ENCODE data around the gene TBL3. TPM values are rescaled to one million over a fixed set of nuclear protein-coding genes. Genes with fewer than 3 reads are reported as not detected.

The TBL3 gene
- 63.5 TPM for polyA plus RNA-seq (2012; ENCODE audit: insufficient read length, low read depth)

DNA sequence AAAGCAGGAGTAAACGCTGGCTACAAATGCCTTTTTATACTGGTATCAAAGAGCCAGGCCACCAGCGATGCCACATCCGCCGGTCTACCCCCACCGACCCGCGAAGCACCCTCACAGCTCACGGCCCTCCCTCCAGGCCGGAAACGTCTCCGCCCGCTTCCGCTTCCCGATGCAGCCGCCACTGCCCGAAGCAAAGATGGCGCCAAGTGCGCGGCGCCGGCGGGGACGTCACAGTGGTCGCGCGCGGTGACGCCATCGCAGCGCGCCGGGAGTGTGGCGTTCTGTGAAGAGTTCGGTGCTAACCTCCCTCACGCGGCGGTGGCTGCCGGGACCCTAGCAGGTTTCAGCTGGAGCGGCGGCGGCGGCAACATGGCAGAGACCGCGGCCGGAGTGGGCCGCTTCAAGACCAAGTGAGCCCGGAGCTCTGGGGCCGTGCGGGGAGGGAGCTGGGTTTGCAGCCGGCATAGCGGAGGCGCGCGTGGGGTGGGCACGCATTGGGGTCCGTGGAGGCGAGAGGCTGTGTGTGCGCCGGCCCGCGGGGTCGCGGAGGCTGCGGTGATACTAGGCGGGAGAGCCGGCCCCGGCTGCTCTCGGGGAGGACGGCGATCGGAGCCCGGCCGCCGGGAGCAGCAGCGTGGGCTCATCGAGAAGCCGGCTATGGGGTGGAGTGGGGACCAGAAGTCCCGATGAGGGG lies at the start of gene TBL3:
TSS of gene TBL3 (plus strand) at position 258 of the 694 bp plus-strand sequence. CDS start at position 370, 112 bp downstream.
- TF ChIP-seq FOXP2 (optimal IDR thresholded peaks at IDR 0.05; ENCODE audit: borderline replicate concordance, extremely low read depth, extremely low read length, insufficient read depth), result peak; percentile 99
- peak; percentile 81 for TF ChIP-seq POLR2AphosphoS5 (IDR thresholded peaks at IDR 0.05; ENCODE audit: low read depth, low read length)
- TF ChIP-seq, protein P1, sequence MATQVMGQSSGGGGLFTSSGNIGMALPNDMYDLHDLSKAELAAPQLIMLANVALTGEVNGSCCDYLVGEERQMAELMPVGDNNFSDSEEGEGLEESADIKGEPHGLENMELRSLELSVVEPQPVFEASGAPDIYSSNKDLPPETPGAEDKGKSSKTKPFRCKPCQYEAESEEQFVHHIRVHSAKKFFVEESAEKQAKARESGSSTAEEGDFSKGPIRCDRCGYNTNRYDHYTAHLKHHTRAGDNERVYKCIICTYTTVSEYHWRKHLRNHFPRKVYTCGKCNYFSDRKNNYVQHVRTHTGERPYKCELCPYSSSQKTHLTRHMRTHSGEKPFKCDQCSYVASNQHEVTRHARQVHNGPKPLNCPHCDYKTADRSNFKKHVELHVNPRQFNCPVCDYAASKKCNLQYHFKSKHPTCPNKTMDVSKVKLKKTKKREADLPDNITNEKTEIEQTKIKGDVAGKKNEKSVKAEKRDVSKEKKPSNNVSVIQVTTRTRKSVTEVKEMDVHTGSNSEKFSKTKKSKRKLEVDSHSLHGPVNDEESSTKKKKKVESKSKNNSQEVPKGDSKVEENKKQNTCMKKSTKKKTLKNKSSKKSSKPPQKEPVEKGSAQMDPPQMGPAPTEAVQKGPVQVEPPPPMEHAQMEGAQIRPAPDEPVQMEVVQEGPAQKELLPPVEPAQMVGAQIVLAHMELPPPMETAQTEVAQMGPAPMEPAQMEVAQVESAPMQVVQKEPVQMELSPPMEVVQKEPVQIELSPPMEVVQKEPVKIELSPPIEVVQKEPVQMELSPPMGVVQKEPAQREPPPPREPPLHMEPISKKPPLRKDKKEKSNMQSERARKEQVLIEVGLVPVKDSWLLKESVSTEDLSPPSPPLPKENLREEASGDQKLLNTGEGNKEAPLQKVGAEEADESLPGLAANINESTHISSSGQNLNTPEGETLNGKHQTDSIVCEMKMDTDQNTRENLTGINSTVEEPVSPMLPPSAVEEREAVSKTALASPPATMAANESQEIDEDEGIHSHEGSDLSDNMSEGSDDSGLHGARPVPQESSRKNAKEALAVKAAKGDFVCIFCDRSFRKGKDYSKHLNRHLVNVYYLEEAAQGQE (IDR thresholded peaks at IDR 0.05; ENCODE audit: insufficient read depth in 1 of 2, low read depth in 2 of 2, low read length in 2 of 2), result peak in 1 of 2 experiments; percentile 29; a peak in 1 of 4 replicates
- no peak for TF ChIP-seq SIN3A (IDR thresholded peaks at IDR 0.05; ENCODE audit: borderline replicate concordance, insufficient read depth, low read length)
- peak; percentile 80; the same call in 1 of the 2 replicates for TF ChIP-seq TAF1 (IDR thresholded peaks at IDR 0.05; ENCODE audit: borderline replicate concordance, insufficient read depth, low read length)

DNA sequence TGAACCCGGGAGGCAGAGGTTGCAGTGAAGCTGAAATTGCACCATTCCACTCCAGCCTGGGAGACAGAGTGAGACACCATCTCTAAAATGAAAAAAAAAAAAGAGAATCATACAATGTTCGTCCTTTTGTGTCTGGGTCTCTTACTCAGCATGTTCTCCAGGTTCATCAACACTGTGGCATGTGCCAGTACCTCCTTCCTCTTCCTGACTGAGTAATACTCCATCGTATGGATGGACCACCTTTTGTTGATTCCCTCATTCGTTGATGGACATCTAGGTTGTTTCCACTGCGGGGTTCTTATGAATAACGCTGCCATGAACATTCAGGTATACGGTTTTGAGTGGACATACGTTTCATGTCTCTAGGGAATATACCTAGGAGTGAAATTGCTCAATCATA lies 49.5 kb upstream of the TBL3 start:
- no peak for TF ChIP-seq POLR2AphosphoS5 (IDR thresholded peaks at IDR 0.05; ENCODE audit: low read depth, low read length)
- no peak for TF ChIP-seq FOXP2 (optimal IDR thresholded peaks at IDR 0.05; ENCODE audit: borderline replicate concordance, extremely low read depth, extremely low read length, insufficient read depth)
- TF ChIP-seq, protein P1 (IDR thresholded peaks at IDR 0.05; ENCODE audit: insufficient read depth in 1 of 2, low read depth in 2 of 2, low read length in 2 of 2), result no peak
- TF ChIP-seq TAF1 (IDR thresholded peaks at IDR 0.05; ENCODE audit: borderline replicate concordance, insufficient read depth, low read length), result no peak
- no peak for TF ChIP-seq SIN3A (IDR thresholded peaks at IDR 0.05; ENCODE audit: borderline replicate concordance, insufficient read depth, low read length)

GRCh38 chr16:1923299-1924034 lies 48.4 kb upstream of the TBL3 start:
- TF ChIP-seq, protein P1 (IDR thresholded peaks at IDR 0.05; ENCODE audit: insufficient read depth in 1 of 2, low read depth in 2 of 2, low read length in 2 of 2), result no peak
- TF ChIP-seq POLR2AphosphoS5 (IDR thresholded peaks at IDR 0.05; ENCODE audit: low read depth, low read length) (no peak), TAF1 (IDR thresholded peaks at IDR 0.05; ENCODE audit: borderline replicate concordance, insufficient read depth, low read length) (no peak)

- TF ChIP-seq POLR2AphosphoS5 (IDR thresholded peaks at IDR 0.05; ENCODE audit: low read depth, low read length) (no peak), FOXP2 (optimal IDR thresholded peaks at IDR 0.05; ENCODE audit: borderline replicate concordance, extremely low read depth, extremely low read length, insufficient read depth) (no peak), TAF1 (IDR thresholded peaks at IDR 0.05; ENCODE audit: borderline replicate concordance, insufficient read depth, low read length) (no peak), SIN3A (IDR thresholded peaks at IDR 0.05; ENCODE audit: borderline replicate concordance, insufficient read depth, low read length) (no peak)
- TF ChIP-seq, protein P1 (IDR thresholded peaks at IDR 0.05; ENCODE audit: insufficient read depth in 1 of 2, low read depth in 2 of 2, low read length in 2 of 2), result no peak
Measured at GRCh38 chr16:1924095-1924494, 47.8 kb upstream of the TBL3 start.
